ENCODE data around the gene SIGLEC5. TPM values are rescaled to one million over a fixed set of nuclear protein-coding genes. Genes with fewer than 3 reads are reported as not detected.

The SIGLEC5 gene
- total and polyA plus RNA-seq, 2 donors (not counting 3 experiments of a cell fraction or from before 2014, with no cell fraction given): not detected

DNA sequence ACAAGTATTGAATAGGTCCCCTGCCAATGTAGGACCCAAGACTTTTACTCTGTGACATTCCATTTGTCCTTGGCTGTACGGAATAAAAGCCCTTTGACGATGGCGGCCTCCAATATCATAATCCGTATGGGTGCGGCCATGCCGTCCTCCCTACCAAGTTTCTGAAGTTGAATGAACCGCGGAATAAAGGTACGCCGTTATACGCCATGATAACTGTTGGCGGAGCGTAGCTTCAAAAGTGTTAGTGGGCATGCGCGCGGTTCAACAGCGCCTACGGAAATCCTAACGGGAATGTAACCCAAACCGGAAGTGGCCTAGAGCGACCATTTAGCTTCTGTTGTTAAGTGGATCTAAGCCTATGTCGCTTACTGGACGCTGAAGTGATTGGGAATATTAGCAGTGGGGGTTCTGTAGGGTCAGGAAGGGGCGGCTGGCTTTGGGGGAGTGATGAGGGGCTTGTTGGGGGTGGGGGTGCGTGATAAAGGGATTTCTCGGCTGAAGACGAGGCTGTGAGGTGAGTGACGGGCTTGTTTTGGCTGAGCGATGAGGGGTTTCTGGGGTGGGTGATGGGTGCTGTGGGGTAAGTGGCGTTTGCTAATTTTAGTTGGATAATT lies 59.1 kb downstream of the SIGLEC5 start, which contains the start of gene ZNF175:
Gene ZNF175, plus strand, starts transcription at position 322 of the 614 bp plus-strand sequence. CDS start 2,047 bp downstream, outside the sequence.
- Histone ChIP-seq H4K20me1 (replicated peaks; ENCODE audit: control insufficient read depth, extremely low read depth, insufficient read depth, low read length) (no peaks in the 10 kb centered on the region), H3K79me2 (ENCODE audit: control insufficient read depth, insufficient read depth, low read length) (peaks cover 32% of the 10 kb centered on the region), H3K9me1 (replicated peaks; ENCODE audit: control insufficient read depth, extremely low read depth, insufficient read depth, low read length) (no peaks in the 10 kb centered on the region), H3K4me1 (ENCODE audit: control insufficient read depth, extremely low read depth, insufficient read depth, low read length) (peaks cover 33% of the 10 kb centered on the region), H3K9me3 (replicated peaks; ENCODE audit: control insufficient read depth, insufficient read depth, low read length) (no peaks in the 10 kb centered on the region), H2AFZ (ENCODE audit: low read depth, low read length) (peak within 1 kb of the TSS; percentile 19), H3K4me2 (ENCODE audit: insufficient read depth, low read length) (peak within 1 kb of the TSS; percentile 96), H3K27ac (ENCODE audit: insufficient read depth, low read depth, low read length) (peak within 1 kb of the TSS; percentile 95), H3K36me3 (ENCODE audit: control insufficient read depth in 2 of 2, extremely low read depth in 1 of 2, insufficient read depth in 2 of 2, low read length in 2 of 2) (peaks cover 0 to 2% of the 10 kb centered on the region in 2 experiments), H3K9ac (replicated peaks; ENCODE audit: extremely low read depth, insufficient read depth, low read length) (peak within 1 kb of the TSS; percentile 81), H3K4me3 (replicated peaks in 1 of 3; ENCODE audit: insufficient read depth in 1 of 3, low read depth in 1 of 3, low read length in 3 of 3) (peak within 1 kb of the TSS; percentile 49 to 85 (median 53)), H3K27me3 (ENCODE audit: control insufficient read depth in 2 of 2, insufficient read depth in 2 of 2, low read length in 2 of 2) (peaks cover 6 to 25% of the 10 kb centered on the region in 2 experiments)
- BruUV-seq (replicated peaks): no TSS peak
- intact Hi-C loops (cut with micrococcal nuclease) (loop anchor here (1.0 to 10.0 kb wide), 3 partner anchors 23 to 177 kb away; no protein-coding TSS in a partner anchor), dilution Hi-C loops (cut with MboI; ENCODE audit: extremely low pct_ligation_motif_present, low sequenced_read_pairs) (no loop called here)
- FAIRE-seq: peak; percentile 98
- peak; percentile 100 for DNase-seq (ENCODE audit: low read depth, low spot score)
- ChIA-PET POLR2A (interaction anchor here (0.6 to 0.7 kb wide), 3 partner anchors 12 to 553 kb away, joined by 3 to 5 read pairs (median 4); no protein-coding TSS in a partner anchor), CTCF (interaction anchor here (0.9 to 1.4 kb wide), 6 partner anchors 23 to 232 kb away, joined by 3 to 8 read pairs (median 6); no protein-coding TSS in a partner anchor)
- TF ChIP-seq POLR2A (IDR thresholded peaks at IDR 0.05; ENCODE audit: low read depth, low read length) (peak; percentile 58), POLR2AphosphoS5 (IDR thresholded peaks at IDR 0.05; ENCODE audit: insufficient read depth, low read depth, low read length) (peak; percentile 41), GATA2 (IDR thresholded peaks at IDR 0.05; ENCODE audit: insufficient read depth, insufficient read length, low read depth, low read length) (no peak)

DNA sequence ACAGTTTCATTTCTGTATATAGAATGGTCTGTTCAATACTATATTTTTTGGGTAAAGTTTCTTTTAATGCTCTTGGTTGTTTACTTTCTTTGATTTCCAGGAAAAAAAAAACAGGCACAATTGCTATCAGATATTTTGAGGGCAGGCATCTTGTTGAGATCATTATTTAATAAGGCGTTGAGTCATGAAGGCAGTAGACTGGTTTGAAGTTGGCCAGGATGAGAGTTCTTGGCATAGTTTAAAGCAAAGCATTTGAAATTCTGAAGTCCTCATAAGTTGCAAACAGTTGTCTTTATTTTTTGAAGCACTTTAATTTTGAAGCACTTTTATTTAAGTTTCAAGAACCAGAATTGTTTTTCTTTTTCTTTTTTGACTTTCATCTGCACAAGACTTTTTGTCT lies 61.7 kb downstream of the SIGLEC5 start:
- no peak overlapping the region for H3K4me3 ChIP-seq (replicated peaks in 1 of 3; ENCODE audit: insufficient read depth in 1 of 3, low read depth in 1 of 3, low read length in 3 of 3)
- FAIRE-seq: no peak

More for the DNA sequence above, 61.7 kb downstream of the SIGLEC5 start:
- dilution Hi-C loops (cut with MboI; ENCODE audit: extremely low pct_ligation_motif_present, low sequenced_read_pairs): no loop called here
- CTCF ChIA-PET: interaction anchor here (0.7 kb wide), 1 partner anchor 69 kb away, joined by 3 read pairs; no protein-coding TSS in a partner anchor
- Histone ChIP-seq H3K36me3 (ENCODE audit: control insufficient read depth in 2 of 2, extremely low read depth in 1 of 2, insufficient read depth in 2 of 2, low read length in 2 of 2) (peaks cover 0 to 2% of the 10 kb centered on the region in 2 experiments), H3K9me3 (replicated peaks; ENCODE audit: control insufficient read depth, insufficient read depth, low read length) (no peaks in the 10 kb centered on the region), H4K20me1 (replicated peaks; ENCODE audit: control insufficient read depth, extremely low read depth, insufficient read depth, low read length) (no peaks in the 10 kb centered on the region), H3K79me2 (ENCODE audit: control insufficient read depth, insufficient read depth, low read length) (peaks cover 14% of the 10 kb centered on the region), H3K27me3 (ENCODE audit: control insufficient read depth in 2 of 2, insufficient read depth in 2 of 2, low read length in 2 of 2) (peaks cover 12 to 29% of the 10 kb centered on the region in 2 experiments), H2AFZ (ENCODE audit: low read depth, low read length) (no peak overlapping the region), H3K27ac (ENCODE audit: insufficient read depth, low read depth, low read length) (no peak overlapping the region), H3K9ac (replicated peaks; ENCODE audit: extremely low read depth, insufficient read depth, low read length) (no peak overlapping the region), H3K9me1 (replicated peaks; ENCODE audit: control insufficient read depth, extremely low read depth, insufficient read depth, low read length) (no peaks in the 10 kb centered on the region), H3K4me1 (ENCODE audit: control insufficient read depth, extremely low read depth, insufficient read depth, low read length) (peaks cover 19% of the 10 kb centered on the region), H3K4me2 (ENCODE audit: insufficient read depth, low read length) (no peak overlapping the region)
- TF ChIP-seq MAX (IDR thresholded peaks at IDR 0.05; ENCODE audit: insufficient read depth, insufficient read length) (no peak), EZH2 (IDR thresholded peaks at IDR 0.05; ENCODE audit: borderline replicate concordance, low read depth, low read length, severe bottlenecking) (no peak), POLR2AphosphoS5 (IDR thresholded peaks at IDR 0.05; ENCODE audit: insufficient read depth, low read depth, low read length) (no peak), FOS (IDR thresholded peaks at IDR 0.05; ENCODE audit: borderline replicate concordance, insufficient read depth, low read length) (no peak), MYC (IDR thresholded peaks at IDR 0.05; ENCODE audit: low read depth, low read length) (no peak), POLR2A (IDR thresholded peaks at IDR 0.05; ENCODE audit: low read depth, low read length) (no peak), JUN (IDR thresholded peaks at IDR 0.05; ENCODE audit: borderline replicate concordance, insufficient read depth, insufficient read length, low read depth) (no peak), GATA2 (IDR thresholded peaks at IDR 0.05; ENCODE audit: insufficient read depth, insufficient read length, low read depth, low read length) (no peak)
- TF ChIP-seq, protein P1, sequence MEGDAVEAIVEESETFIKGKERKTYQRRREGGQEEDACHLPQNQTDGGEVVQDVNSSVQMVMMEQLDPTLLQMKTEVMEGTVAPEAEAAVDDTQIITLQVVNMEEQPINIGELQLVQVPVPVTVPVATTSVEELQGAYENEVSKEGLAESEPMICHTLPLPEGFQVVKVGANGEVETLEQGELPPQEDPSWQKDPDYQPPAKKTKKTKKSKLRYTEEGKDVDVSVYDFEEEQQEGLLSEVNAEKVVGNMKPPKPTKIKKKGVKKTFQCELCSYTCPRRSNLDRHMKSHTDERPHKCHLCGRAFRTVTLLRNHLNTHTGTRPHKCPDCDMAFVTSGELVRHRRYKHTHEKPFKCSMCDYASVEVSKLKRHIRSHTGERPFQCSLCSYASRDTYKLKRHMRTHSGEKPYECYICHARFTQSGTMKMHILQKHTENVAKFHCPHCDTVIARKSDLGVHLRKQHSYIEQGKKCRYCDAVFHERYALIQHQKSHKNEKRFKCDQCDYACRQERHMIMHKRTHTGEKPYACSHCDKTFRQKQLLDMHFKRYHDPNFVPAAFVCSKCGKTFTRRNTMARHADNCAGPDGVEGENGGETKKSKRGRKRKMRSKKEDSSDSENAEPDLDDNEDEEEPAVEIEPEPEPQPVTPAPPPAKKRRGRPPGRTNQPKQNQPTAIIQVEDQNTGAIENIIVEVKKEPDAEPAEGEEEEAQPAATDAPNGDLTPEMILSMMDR (IDR thresholded peaks at IDR 0.05; ENCODE audit: extremely low read depth in 1 of 2, insufficient read depth in 1 of 2, low read depth in 1 of 2, low read length in 2 of 2): no peak
- intact Hi-C loops (cut with micrococcal nuclease): no loop called here
- POLR2A ChIA-PET: no interaction called here
- DNase-seq (ENCODE audit: low read depth, low spot score): no peak
- BruUV-seq (replicated peaks): no TSS peak
